RWPE2 (cell line): ENCODE data around the gene ARHGEF28.

Source experiments
- ATAC-seq: fragments of 200-7000 bp; cut with Tn5 transposase; 3 replicates; pipeline ENCODE4 v1.9.1; 2021; ENCODE audit warnings: low read depth
- DNase-seq: peaks from one replicate; pipeline ENCODE4 v3.0.0-alpha.2; 2020; ENCODE audit warnings: low spot score
- H3K27ac ChIP-seq: fragments of 450-650 bp; 2 replicates; pipeline ENCODE4 v1.5.1; 2017; ENCODE audit warnings: mild to moderate bottlenecking; ENCODE audit not compliant: poor library complexity, severe bottlenecking
- H3K27me3 ChIP-seq: fragments of 250-450 bp; sonication (Bioruptor Pico); 2 replicates; pipeline ENCODE4 v1.5.1; 2021; ENCODE audit warnings: mild to moderate bottlenecking, moderate library complexity; ENCODE audit not compliant: insufficient read depth, poor library complexity, severe bottlenecking
- H3K36me3 ChIP-seq: fragments of 250-450 bp; sonication (Bioruptor Pico); 2 replicates; pipeline ENCODE4 v1.5.1; 2020; ENCODE audit warnings: low read depth, mild to moderate bottlenecking, moderate library complexity
- H3K4me1 ChIP-seq: fragments of 250-450 bp; sonication (Bioruptor Pico); 2 replicates; pipeline ENCODE4 v1.5.1; 2021; ENCODE audit warnings: mild to moderate bottlenecking, moderate library complexity; ENCODE audit not compliant: insufficient read depth, poor library complexity, severe bottlenecking
- H3K4me3 ChIP-seq: fragments of 250-450 bp; sonication (Bioruptor Pico); 2 replicates; pipeline ENCODE4 v1.5.1; 2021; ENCODE audit warnings: mild to moderate bottlenecking, moderate library complexity; ENCODE audit not compliant: severe bottlenecking
- H3K9me3 ChIP-seq: fragments of 250-450 bp; sonication (Bioruptor Pico); 2 replicates; pipeline ENCODE4 v1.5.1; 2021; ENCODE audit warnings: mild to moderate bottlenecking, moderate library complexity; ENCODE audit not compliant: severe bottlenecking
- TF ChIP-seq, protein P1 (sequence below): fragments of 450-650 bp; IDR thresholded peaks from one replicate; pipeline ENCODE4 v1.5.1; 2017; ENCODE audit warnings: mild to moderate bottlenecking, moderate library complexity; ENCODE audit not compliant: poor library complexity, severe bottlenecking

The ARHGEF28 gene

DNA sequence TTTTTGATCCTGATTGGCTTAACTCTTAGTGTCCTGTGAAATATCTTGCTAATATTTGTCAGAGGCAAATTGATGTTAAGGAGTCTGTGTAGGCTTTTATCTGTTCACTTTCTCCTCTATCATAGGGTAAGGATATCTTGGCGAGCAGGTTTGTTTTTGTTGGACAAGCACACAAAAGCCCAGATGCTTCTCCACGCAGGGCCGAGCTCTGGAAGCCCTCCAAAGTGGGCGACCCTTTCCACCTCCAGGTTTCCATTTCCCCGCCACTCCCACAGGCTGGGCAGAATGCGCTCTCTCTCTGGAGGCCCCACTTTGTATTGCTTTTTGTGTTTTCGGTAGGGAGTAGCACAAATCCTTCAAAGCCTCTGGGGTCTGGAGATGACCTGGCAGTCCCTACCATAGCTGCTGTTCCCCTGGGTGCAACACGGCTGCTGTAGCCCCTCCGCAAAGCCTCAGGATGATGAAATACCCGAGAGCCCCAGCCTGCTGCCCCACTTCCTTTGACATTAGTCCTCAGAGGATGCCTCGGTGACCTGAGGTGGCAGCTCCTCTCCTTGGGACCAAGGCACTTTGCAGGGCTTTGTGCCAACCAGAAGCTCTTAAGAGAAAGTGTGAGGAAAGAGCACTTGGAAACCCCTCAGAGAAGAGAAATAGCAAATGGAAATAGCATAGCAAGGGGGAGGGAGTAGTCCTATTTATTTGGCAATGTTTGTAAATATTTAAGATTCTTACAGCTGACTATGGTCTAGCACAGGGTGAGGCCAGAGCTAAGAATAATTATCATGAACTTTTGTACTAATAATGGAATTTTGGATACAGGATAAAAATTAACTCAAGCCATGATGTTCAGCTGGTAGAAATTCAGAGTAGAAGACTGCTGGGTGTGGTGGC, 122.8 kb downstream of the ARHGEF28 start:
- Histone ChIP-seq H3K4me1 (peaks cover 11% of the 10 kb centered on the region), H3K4me3 (no peak overlapping the region), H3K9me3 (no peaks in the 10 kb centered on the region), H3K36me3 (peaks cover 43% of the 10 kb centered on the region), H3K27ac (no peak overlapping the region), H3K27me3 (no peaks in the 10 kb centered on the region)
- TF ChIP-seq, protein P1, sequence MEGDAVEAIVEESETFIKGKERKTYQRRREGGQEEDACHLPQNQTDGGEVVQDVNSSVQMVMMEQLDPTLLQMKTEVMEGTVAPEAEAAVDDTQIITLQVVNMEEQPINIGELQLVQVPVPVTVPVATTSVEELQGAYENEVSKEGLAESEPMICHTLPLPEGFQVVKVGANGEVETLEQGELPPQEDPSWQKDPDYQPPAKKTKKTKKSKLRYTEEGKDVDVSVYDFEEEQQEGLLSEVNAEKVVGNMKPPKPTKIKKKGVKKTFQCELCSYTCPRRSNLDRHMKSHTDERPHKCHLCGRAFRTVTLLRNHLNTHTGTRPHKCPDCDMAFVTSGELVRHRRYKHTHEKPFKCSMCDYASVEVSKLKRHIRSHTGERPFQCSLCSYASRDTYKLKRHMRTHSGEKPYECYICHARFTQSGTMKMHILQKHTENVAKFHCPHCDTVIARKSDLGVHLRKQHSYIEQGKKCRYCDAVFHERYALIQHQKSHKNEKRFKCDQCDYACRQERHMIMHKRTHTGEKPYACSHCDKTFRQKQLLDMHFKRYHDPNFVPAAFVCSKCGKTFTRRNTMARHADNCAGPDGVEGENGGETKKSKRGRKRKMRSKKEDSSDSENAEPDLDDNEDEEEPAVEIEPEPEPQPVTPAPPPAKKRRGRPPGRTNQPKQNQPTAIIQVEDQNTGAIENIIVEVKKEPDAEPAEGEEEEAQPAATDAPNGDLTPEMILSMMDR: no peak
- ATAC-seq (no peak), DNase-seq (no peak)

DNA sequence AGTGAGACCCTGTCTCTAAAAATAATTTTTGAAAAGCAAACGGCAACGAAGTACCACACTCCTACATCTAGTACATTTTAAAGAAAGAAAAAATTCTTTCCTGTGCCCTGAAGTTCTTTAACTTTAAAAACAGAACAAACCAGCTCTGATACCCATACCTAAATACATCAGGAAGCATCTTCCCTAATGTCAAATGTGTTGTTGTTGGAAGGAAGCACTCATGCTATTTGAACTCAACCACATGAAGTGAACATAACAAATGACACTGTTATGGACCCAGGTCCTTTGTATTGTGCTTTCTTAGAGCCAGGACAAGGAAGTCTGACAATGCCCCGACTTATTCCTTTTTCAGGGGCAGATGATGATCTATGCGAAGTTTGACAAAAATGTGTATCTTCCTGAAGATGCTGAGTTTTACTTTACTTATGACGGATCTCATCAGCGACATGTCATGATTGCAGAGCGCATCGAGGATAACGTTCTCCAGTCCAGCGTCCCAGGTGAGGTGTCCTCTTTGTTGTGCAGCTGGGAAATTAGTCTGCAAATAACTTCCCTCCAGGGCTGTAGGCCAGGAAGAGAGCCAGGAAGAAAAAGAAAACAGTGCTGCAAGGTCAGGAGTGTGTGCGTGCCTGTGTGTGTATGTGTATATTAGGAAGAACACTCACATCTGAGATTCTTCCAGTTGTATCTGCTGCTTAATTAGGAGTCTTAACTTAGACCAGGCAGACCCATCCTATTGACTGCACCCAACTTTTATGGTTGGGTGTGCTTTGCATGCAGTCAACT, 123.7 kb downstream of the ARHGEF28 start:
- H3K36me3 ChIP-seq: peaks cover 51% of the 10 kb centered on the region
- TF ChIP-seq, protein P1: no peak
- no peaks in the 10 kb centered on the region for H3K27me3 ChIP-seq
- no peaks in the 10 kb centered on the region for H3K9me3 ChIP-seq
- no peak overlapping the region for H3K27ac ChIP-seq
- H3K4me1 ChIP-seq: peaks cover 7% of the 10 kb centered on the region
- DNase-seq (no peak), ATAC-seq (no peak)
- no peak overlapping the region for H3K4me3 ChIP-seq

DNA sequence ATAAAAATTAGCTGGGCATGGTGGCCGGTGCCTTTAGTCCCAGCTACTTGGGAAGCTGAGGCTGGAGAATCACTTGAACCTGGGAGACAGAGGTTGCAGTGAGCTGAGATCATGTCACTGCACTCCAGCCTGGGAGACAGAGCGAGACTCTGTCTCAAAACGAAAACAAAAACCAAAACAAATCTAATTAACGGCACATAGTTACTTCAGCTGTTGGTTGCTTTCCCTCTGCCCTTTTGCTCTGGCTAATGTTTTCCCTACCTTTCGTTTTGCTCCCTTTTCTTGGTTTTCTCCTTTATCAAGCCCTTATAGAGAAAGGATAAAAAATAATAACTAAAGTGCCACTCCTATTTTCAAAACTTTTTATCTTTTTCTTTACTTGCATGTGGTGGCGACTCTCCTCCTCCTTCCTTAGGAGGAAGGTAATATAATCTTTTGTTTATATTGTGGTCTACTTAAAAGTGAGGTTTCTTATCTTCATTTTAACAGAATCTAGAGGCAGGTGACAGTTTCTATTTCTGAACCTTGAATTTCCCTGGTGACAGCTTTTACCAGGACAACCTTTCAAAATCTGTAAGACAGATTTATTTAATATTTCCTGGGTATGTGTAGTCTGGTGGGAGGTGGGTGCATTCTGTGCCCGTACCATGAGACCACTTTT, 125.4 kb downstream of the ARHGEF28 start:
- TF ChIP-seq, protein P1: no peak
- H3K9me3 ChIP-seq: no peaks in the 10 kb centered on the region
- peaks cover 58% of the 10 kb centered on the region for H3K36me3 ChIP-seq
- no peak overlapping the region for H3K4me3 ChIP-seq
- H3K27me3 ChIP-seq: no peaks in the 10 kb centered on the region
- ATAC-seq (no peak), DNase-seq (no peak)
- no peak overlapping the region for H3K27ac ChIP-seq
- no peaks in the 10 kb centered on the region for H3K4me1 ChIP-seq

DNA sequence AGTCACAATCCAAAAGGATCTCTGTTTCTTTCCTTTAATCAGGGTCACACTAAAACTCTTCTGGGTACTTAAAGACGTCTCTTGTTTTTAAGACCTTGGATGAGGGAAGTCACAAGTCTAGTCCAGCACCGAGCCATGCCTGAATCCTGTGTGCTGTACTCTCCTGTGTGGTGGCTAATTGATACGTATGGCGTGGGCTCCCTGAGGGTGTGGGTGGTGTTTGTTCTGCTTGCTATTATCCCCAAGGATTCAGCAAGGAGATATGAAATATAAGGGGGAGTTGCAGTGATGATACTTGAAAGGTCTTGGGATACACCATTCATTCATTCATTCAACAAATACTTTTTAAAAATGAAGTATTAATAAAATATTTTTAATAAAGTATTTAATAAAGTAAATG, 128.3 kb downstream of the ARHGEF28 start:
- ATAC-seq: no peak
- TF ChIP-seq, protein P1: no peak
- Histone ChIP-seq H3K4me3 (no peak overlapping the region), H3K27me3 (no peaks in the 10 kb centered on the region), H3K36me3 (peaks cover 68% of the 10 kb centered on the region), H3K9me3 (no peaks in the 10 kb centered on the region), H3K4me1 (no peaks in the 10 kb centered on the region), H3K27ac (no peak overlapping the region)
- DNase-seq: no peak
